Endothelial cell of umbilical vein (primary cell): ENCODE data around the gene ARHGEF17.

ENCODE experiments used
- CTCF ChIP-seq, 2 donors: IDR thresholded peaks; 1 replicate in 1 of 2; 2 replicates in 1 of 2; pipeline ENCODE4 v1.5.1; 2011; ENCODE audit warnings: low read length in 2 of 2, mild to moderate bottlenecking in 2 of 2, moderate library complexity in 2 of 2, control low read depth in 1 of 2, inconsistent platforms in 1 of 2, low read depth in 1 of 2; ENCODE audit not compliant: insufficient read depth in 1 of 2; ENCODE audit errors: extremely low read depth in 1 of 2
- POLR2A ChIP-seq: IDR thresholded peaks from 2 replicates; pipeline ENCODE4 v1.6.1; 2012; ENCODE audit warnings: low read depth, mild to moderate bottlenecking, control low read depth, low read length
- POLR2AphosphoS5 ChIP-seq: IDR thresholded peaks from 2 replicates; pipeline ENCODE4 v1.6.1; 2012; ENCODE audit warnings: low read depth, mild to moderate bottlenecking, control low read depth, low read length, moderate library complexity; ENCODE audit not compliant: insufficient read depth

- TF ChIP-seq CTCF (IDR thresholded peaks at IDR 0.05; ENCODE audit: extremely low read depth in 1 of 2, insufficient read depth in 1 of 2, low read depth in 1 of 2, low read length in 2 of 2) (no peak), POLR2AphosphoS5 (no peak), POLR2A (no peak)
Observed at GRCh38 chr11:73292525-73292894, 15.6 kb upstream of the ARHGEF17 start.
